ENCODE results near the gene BTBD16. TPM values are rescaled to one million over a fixed set of nuclear protein-coding genes. Genes with fewer than 3 reads are reported as not detected.

Gene BTBD16
- total and polyA plus RNA-seq, 7 donors = 0.12 to 0.55 (median 0.54) TPM; not detected in 4

DNA sequence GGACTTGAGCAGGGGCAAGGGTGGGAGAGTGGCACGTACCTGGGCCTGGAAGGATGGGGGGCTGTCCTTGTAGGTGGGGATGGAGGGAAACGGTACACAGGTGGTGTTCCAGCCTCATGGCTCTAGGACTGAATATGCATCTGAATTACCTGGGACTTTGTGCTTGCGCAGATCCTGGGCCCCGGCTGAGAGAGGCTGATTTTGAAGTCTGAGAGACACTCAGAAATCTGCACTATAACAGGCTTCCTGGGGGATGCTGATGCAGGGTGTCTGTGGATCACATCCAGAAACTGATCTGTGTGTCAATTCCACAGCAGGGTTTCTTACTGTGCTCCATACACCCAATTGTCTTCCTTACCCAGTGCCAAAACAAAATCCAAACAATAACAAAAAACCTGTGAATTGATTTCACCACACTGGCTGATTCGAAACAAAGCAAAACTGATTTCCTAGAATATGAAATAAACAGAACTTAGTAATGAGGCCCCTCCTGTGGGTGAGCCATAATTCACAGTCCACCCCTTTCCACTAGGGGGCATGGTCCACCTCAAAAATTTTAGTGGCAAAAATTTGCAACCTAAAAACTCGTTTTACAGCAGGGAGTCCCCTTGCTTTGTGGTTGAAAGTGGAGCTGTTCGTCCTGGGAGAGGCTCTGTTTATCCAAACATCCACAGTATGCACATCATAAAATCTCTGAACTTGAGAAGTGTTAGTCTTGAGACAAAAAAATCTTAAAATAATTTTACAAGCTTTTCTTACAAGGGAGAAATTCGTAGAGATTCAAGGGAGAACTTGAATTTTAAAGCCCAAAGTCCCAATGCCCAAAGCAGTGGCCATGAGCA, 71.4 kb downstream of the BTBD16 start:
- H3K9me3 ChIP-seq = no peaks in the 10 kb centered on the region
- intact Hi-C loops (cut with DNase I) = loop anchor here (1.0 to 2.0 kb wide), 2 partner anchors 90 to 224 kb away; no protein-coding TSS in a partner anchor
- no peaks in the 10 kb centered on the region for H3K36me3 ChIP-seq
- TF ChIP-seq, protein P1, sequence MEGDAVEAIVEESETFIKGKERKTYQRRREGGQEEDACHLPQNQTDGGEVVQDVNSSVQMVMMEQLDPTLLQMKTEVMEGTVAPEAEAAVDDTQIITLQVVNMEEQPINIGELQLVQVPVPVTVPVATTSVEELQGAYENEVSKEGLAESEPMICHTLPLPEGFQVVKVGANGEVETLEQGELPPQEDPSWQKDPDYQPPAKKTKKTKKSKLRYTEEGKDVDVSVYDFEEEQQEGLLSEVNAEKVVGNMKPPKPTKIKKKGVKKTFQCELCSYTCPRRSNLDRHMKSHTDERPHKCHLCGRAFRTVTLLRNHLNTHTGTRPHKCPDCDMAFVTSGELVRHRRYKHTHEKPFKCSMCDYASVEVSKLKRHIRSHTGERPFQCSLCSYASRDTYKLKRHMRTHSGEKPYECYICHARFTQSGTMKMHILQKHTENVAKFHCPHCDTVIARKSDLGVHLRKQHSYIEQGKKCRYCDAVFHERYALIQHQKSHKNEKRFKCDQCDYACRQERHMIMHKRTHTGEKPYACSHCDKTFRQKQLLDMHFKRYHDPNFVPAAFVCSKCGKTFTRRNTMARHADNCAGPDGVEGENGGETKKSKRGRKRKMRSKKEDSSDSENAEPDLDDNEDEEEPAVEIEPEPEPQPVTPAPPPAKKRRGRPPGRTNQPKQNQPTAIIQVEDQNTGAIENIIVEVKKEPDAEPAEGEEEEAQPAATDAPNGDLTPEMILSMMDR (IDR thresholded peaks at IDR 0.05) = peak; percentile 51 to 78 (median 72)
- TF ChIP-seq POLR2AphosphoS5 (IDR thresholded peaks at IDR 0.05) = peak in 1 of 4 donors; percentile 7
- no peak for TF ChIP-seq POLR2A (IDR thresholded peaks at IDR 0.05)
- no peak for TF ChIP-seq EP300 (IDR thresholded peaks at IDR 0.05)
- DNase-seq = no peak
- H3K27me3 ChIP-seq = no peaks in the 10 kb centered on the region
- H3K4me1 ChIP-seq = peaks cover 0 to 55% (median 37%) of the 10 kb centered on the region in 4 donors
- no peak overlapping the region for H3K4me3 ChIP-seq
- WGBS, 2 donors = 62 to 63% methylated on average over 8 of the region's 8 CpGs
- peak overlapping the region; percentile 51 to 87 (median 75) for H3K27ac ChIP-seq

DNA sequence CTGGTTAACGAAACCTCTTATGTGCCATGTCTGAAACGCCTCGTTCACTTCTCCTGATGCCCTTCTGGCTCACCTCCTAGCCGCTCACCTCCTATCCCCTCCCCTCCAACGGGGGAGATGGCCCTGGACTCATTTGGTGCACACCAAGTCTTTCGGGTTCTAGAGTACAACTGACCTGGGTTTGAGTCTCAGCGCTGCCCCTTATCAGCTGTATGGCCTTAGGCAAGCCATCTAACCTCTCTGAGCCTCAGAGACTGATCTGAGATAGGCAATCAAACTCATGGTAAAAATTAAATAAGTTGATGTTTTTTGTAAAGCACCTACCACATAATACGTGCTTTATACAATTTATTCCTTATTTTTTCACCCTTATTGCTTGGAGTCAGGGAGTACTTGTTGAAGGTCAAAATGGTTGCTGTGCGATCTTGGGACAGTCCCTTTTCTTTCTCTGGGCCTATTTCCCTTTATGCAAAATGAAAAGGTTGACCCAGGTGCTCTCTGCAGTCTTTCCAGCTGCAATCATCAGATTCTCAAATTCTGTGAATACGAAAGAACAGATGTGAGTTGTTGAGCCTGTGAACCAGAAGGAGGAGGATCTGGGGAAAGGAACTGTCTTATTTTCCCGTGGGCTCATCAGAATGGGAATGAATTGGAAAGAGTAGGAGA, 72.2 kb downstream of the BTBD16 start:
- Histone ChIP-seq H3K36me3 (no peaks in the 10 kb centered on the region), H3K4me3 (no peak overlapping the region), H3K9me3 (no peaks in the 10 kb centered on the region), H3K4me1 (peaks cover 0 to 49% (median 37%) of the 10 kb centered on the region in 4 donors), H3K27ac (peak overlapping the region in 3 of 4 donors; percentile 70 to 87 (median 80)), H3K27me3 (no peaks in the 10 kb centered on the region)
- TF ChIP-seq POLR2AphosphoS5 (IDR thresholded peaks at IDR 0.05) = no peak
- no peak for TF ChIP-seq POLR2A (IDR thresholded peaks at IDR 0.05)
- TF ChIP-seq, protein P1 (IDR thresholded peaks at IDR 0.05) = no peak
- no peak for TF ChIP-seq EP300 (IDR thresholded peaks at IDR 0.05)
- intact Hi-C loops (cut with DNase I) = loop anchor here (2.0 kb wide), 1 partner anchor 90 kb away; no protein-coding TSS in a partner anchor
- DNase-seq = no peak
- 90 to 93% methylated on average over 11 of the region's 11 CpGs for whole genome bisulfite sequencing, 2 donors

DNA sequence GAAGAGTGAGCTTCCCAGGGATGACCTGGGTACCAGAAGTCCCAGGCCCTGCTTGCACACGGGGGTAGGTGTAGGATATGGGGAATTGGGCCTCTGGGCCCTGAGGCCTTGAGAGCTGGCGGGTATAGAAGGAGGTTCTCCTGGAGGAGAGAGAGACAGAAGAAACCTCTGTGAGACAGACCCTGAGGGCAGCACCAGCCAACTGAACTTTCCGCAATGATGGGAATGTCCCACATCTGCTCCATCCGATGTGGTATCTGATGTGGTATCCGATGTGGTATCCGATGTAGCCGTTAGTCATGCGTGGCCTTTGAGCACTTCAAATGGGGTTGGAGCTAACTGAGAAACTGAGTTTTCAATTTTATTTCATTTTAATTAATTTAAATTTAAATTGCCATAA, 72.8 kb downstream of the BTBD16 start:
- H3K9me3 ChIP-seq = no peaks in the 10 kb centered on the region
- H3K27ac ChIP-seq = no peak overlapping the region
- 96 to 97% methylated on average over 8 of the region's 8 CpGs for WGBS, 2 donors
- H3K27me3 ChIP-seq = no peaks in the 10 kb centered on the region
- TF ChIP-seq EP300 (IDR thresholded peaks at IDR 0.05) = no peak
- TF ChIP-seq POLR2A (IDR thresholded peaks at IDR 0.05) = no peak
- TF ChIP-seq, protein P1 (IDR thresholded peaks at IDR 0.05) = no peak
- TF ChIP-seq POLR2AphosphoS5 (IDR thresholded peaks at IDR 0.05) = no peak
- H3K4me1 ChIP-seq = peaks cover 0 to 44% (median 37%) of the 10 kb centered on the region in 4 donors
- DNase-seq = no peak
- H3K36me3 ChIP-seq = no peaks in the 10 kb centered on the region
- no peak overlapping the region for H3K4me3 ChIP-seq
- intact Hi-C loops (cut with DNase I) = loop anchor here (2.0 kb wide), 1 partner anchor 89 kb away; no protein-coding TSS in a partner anchor

DNA sequence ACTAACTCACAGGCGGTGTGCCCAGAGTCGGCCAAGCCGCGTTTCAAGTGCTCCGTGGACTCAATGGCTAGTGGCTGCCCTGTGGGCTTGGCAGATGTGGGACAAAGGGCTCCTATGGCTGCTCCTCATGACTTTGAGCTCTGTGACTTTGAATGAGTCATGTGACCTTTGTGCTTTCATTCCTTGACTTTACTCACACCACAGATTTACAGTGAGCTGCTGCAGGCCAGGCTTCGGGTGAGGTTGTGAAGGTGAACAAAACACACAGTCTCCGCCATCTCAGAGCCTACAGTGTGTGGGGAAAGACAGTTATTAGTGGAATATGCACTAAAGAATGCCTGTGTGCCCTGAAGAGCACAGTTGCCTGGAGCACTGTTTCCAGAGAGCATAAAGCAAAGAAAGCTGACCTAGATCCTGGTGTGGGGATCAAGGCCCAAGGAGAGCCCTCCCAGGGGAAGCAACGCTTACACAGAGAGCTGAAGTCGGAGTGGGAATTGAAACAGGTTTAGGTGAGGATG, 73.7 kb downstream of the BTBD16 start:
- Histone ChIP-seq H3K27ac (peak overlapping the region in 1 of 4 donors; percentile 32), H3K36me3 (no peaks in the 10 kb centered on the region), H3K9me3 (no peaks in the 10 kb centered on the region), H3K4me1 (peaks cover 0 to 37% (median 31%) of the 10 kb centered on the region in 4 donors), H3K27me3 (no peaks in the 10 kb centered on the region), H3K4me3 (no peak overlapping the region)
- 52 to 83% methylated on average over 9 of the region's 9 CpGs for WGBS, 2 donors
- intact Hi-C loops (cut with DNase I) = no loop called here
- no peak for DNase-seq
- TF ChIP-seq EP300 (IDR thresholded peaks at IDR 0.05) (no peak), POLR2A (IDR thresholded peaks at IDR 0.05) (no peak), POLR2AphosphoS5 (IDR thresholded peaks at IDR 0.05) (no peak)
- TF ChIP-seq, protein P1 (IDR thresholded peaks at IDR 0.05) = no peak

Measured in sigmoid colon (tissue), 7 donors.